CD14-positive monocyte (primary cell): Measurements from ENCODE around the gene JAKMIP2. TPM values are rescaled to one million over a fixed set of nuclear protein-coding genes. Genes with fewer than 3 reads are reported as not detected.

Source experiments
- DNase-seq, 3 donors: peaks; one replicate each; pipeline ENCODE4 v3.0.0-alpha.2; 2011 to 2022
- H2AFZ ChIP-seq: 2 replicates; pipeline ENCODE4 v1.6.0; 2012; ENCODE audit warnings: mild to moderate bottlenecking, low read depth, low read length, inconsistent platforms; ENCODE audit not compliant: insufficient read depth, poor library complexity, severe bottlenecking
- H3K27ac ChIP-seq, 2 donors: 1 replicate in 1 of 2; 2 replicates in 1 of 2; pipeline ENCODE4 v1.5.1; 2012 to 2013; ENCODE audit warnings: low read length in 2 of 2, control low read depth in 1 of 2, inconsistent platforms in 1 of 2, low read depth in 1 of 2, mild to moderate bottlenecking in 1 of 2
- H3K27me3 ChIP-seq, 2 donors: one replicate each; pipeline versions ENCODE4 v1.6.0 to v1.6.1; 2011 to 2013; ENCODE audit warnings: low read length in 2 of 2; ENCODE audit not compliant: control insufficient read depth in 2 of 2, insufficient read depth in 2 of 2
- H3K36me3 ChIP-seq, 2 donors: replicated peaks in 1 of 2; 1 replicate in 1 of 2; 2 replicates in 1 of 2; pipeline versions ENCODE4 v1.5.1 to v1.6.1; 2012 to 2013; ENCODE audit warnings: low read length in 2 of 2, control low read depth in 1 of 2, inconsistent platforms in 1 of 2, mild to moderate bottlenecking in 1 of 2; ENCODE audit not compliant: insufficient read depth in 2 of 2, control insufficient read depth in 1 of 2
- H3K4me1 ChIP-seq, 2 donors: 1 replicate in 1 of 2; 2 replicates in 1 of 2; pipeline versions ENCODE4 v1.5.1 to v1.6.1; 2012 to 2013; ENCODE audit warnings: low read length in 2 of 2, control low read depth in 1 of 2, inconsistent platforms in 1 of 2, mild to moderate bottlenecking in 1 of 2, moderate library complexity in 1 of 2; ENCODE audit not compliant: insufficient read depth in 2 of 2, control insufficient read depth in 1 of 2
- H3K4me2 ChIP-seq: replicated peaks from 2 replicates; pipeline ENCODE3; 2012; ENCODE audit warnings: low read length, moderate library complexity, mild to moderate bottlenecking; ENCODE audit not compliant: poor library complexity, severe bottlenecking; ENCODE audit errors: extremely low read depth
- H3K4me3 ChIP-seq, 3 experiments: fragments of 200-600 bp in 1 of 3; sonication (generic) in 1 of 3; replicated peaks in 1 of 3; 1 replicate in 2 of 3; 2 replicates in 1 of 3; pipeline ENCODE4 v1.5.1; 2011 to 2013; ENCODE audit warnings: low read length in 3 of 3, mild to moderate bottlenecking in 3 of 3, control low read depth in 2 of 3, low read depth in 2 of 3, inconsistent platforms in 1 of 3, moderate library complexity in 1 of 3
- H3K79me2 ChIP-seq: 2 replicates; pipeline ENCODE4 v1.6.0; 2012; ENCODE audit warnings: mild to moderate bottlenecking, control low read depth, inconsistent platforms, low read length, moderate library complexity; ENCODE audit not compliant: insufficient read depth
- H3K9ac ChIP-seq: 2 replicates; pipeline ENCODE4 v1.6.0; 2017; ENCODE audit warnings: low read length, mild to moderate bottlenecking; ENCODE audit not compliant: insufficient read depth, poor library complexity, severe bottlenecking
- H3K9me3 ChIP-seq, 2 donors: replicated peaks in 1 of 2; 1 replicate in 1 of 2; 2 replicates in 1 of 2; pipeline versions ENCODE4 v1.5.1 to v1.6.1; 2012 to 2013; ENCODE audit warnings: low read length in 2 of 2, control low read depth in 1 of 2; ENCODE audit not compliant: control insufficient read depth in 1 of 2, insufficient read depth in 1 of 2
- H4K20me1 ChIP-seq: 2 replicates; pipeline ENCODE4 v1.6.0; 2012; ENCODE audit warnings: mild to moderate bottlenecking, low read length, control low read depth, moderate library complexity; ENCODE audit not compliant: insufficient read depth
- H3K27ac Mint-ChIP-seq, 7 donors: one replicate each; pipeline ENCODE4 v1.8.0; 2020; ENCODE audit warnings: mild to moderate bottlenecking in 7 of 7, mixed read lengths in 7 of 7, moderate library complexity in 6 of 7, inconsistent platforms in 2 of 7
- H3K27me3 Mint-ChIP-seq, 3 donors: one replicate each; pipeline ENCODE4 v1.8.0; 2021 to 2022; ENCODE audit warnings: low read depth in 3 of 3, mild to moderate bottlenecking in 3 of 3, mixed read lengths in 3 of 3, moderate library complexity in 3 of 3, inconsistent platforms in 1 of 3
- H3K36me3 Mint-ChIP-seq, 2 donors: one replicate each; pipeline ENCODE4 v1.8.0; 2020; ENCODE audit warnings: mixed read lengths in 2 of 2, inconsistent platforms in 1 of 2, mild to moderate bottlenecking in 1 of 2
- H3K4me1 Mint-ChIP-seq: one replicate; pipeline ENCODE4 v1.8.0; 2020; ENCODE audit warnings: mild to moderate bottlenecking, mixed read lengths
- H3K4me3 Mint-ChIP-seq, 2 donors: one replicate each; pipeline ENCODE4 v1.8.0; 2020; ENCODE audit warnings: mild to moderate bottlenecking in 2 of 2, mixed read lengths in 2 of 2, moderate library complexity in 1 of 2
- H3K9me3 Mint-ChIP-seq, 7 donors: one replicate each; pipeline ENCODE4 v1.8.0; 2020 to 2022; ENCODE audit warnings: mixed read lengths in 7 of 7, mild to moderate bottlenecking in 6 of 7, moderate library complexity in 6 of 7, inconsistent platforms in 2 of 7
- WGBS: methylation state at CpG from one replicate; pipeline ENCODE4 v1.1.5; 2013; ENCODE audit warnings: missing lambda C conversion rate; ENCODE audit not compliant: insufficient coverage; 5-methylcytosine and 5-hydroxymethylcytosine counted together
- intact Hi-C, 2 donors: fragments of 100-400 bp; cut with micrococcal nuclease; formaldehyde crosslinking; loops; one replicate each; pipeline versions ENCODE4 v1.15.0 to v1.15.1; 2023
- polyA plus RNA-seq, 3 donors: library from polyadenylated mRNA; depleted of rRNA in 1 of 3; unstranded in 2 of 3; stranded (reverse) in 1 of 3; fragments of 300-500 nt in 2 of 3; fragments of >200 nt in 1 of 3; fragmentation: Illumina TruSeq in 2 of 3; gene quantifications; 1 replicate in 2 of 3; 2 replicates in 1 of 3; pipeline ENCODE4 v1.2.3, GENCODE V29; 2012 to 2021
- TF ChIP-seq, protein P1 (sequence below): fragments of 200-600 bp; IDR thresholded peaks from one replicate; pipeline ENCODE4 v1.8.0; 2022; ENCODE audit warnings: antibody characterized with exemption, mild to moderate bottlenecking

Gene JAKMIP2
- polyA plus RNA-seq, 3 donors = 0.02 TPM; not detected in 2

DNA sequence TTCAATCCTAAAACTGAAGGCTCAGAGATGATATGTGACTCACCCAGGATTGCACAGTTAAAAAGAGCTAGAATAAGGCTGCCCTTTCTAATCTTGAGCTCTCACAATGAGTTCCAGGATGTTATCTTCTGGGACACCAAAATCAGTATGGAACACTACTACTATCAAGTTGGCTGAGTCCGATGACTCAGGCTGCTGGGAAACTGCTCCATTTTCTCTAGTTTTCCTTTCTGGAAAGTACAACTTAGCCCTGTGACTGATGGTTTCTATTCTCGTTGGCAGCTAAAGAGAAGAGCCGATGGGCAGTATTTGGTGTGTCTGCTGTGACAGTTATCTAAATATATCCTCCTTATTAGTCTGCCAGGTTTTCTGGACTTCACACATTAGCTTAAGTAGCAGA lies 234.8 kb downstream of the JAKMIP2 start:
- no peaks in the 10 kb centered on the region for H3K4me1 Mint-ChIP-seq
- no peak overlapping the region for H2AFZ ChIP-seq

DNA sequence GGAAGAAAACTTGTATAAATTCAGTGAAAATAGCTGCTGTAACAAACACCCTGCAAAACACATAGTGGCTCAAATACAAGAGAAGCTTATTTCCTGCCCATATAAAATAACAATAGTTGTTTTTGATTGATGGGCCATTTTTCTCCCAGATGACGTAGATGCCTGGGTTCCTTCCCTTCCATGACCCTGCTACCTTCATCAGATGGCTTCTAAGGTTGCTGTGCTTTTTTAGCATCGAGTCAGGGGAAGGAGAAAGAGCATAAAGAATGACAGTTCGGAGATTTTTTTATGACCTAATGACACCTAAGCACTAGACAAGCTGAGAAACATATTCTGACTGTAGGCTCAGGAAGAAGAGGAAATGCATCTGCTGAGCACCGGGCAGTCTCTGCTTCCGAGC lies 238.0 kb downstream of the JAKMIP2 start:
- no peak for DNase-seq
- no CpG with 5 or more reads among the region's 5 CpGs for WGBS
- no peaks in the 10 kb centered on the region for H3K4me1 ChIP-seq
- H3K27ac ChIP-seq = no peak overlapping the region
- H3K4me3 Mint-ChIP-seq = no peak overlapping the region
- H3K27ac Mint-ChIP-seq = no peak overlapping the region
- H3K9ac ChIP-seq = no peak overlapping the region
- no peaks in the 10 kb centered on the region for H3K27me3 ChIP-seq
- H3K9me3 ChIP-seq = no peaks in the 10 kb centered on the region
- H3K27me3 Mint-ChIP-seq = peaks cover 0 to 2% (median 0%) of the 10 kb centered on the region in 3 donors
- TF ChIP-seq, protein P1, sequence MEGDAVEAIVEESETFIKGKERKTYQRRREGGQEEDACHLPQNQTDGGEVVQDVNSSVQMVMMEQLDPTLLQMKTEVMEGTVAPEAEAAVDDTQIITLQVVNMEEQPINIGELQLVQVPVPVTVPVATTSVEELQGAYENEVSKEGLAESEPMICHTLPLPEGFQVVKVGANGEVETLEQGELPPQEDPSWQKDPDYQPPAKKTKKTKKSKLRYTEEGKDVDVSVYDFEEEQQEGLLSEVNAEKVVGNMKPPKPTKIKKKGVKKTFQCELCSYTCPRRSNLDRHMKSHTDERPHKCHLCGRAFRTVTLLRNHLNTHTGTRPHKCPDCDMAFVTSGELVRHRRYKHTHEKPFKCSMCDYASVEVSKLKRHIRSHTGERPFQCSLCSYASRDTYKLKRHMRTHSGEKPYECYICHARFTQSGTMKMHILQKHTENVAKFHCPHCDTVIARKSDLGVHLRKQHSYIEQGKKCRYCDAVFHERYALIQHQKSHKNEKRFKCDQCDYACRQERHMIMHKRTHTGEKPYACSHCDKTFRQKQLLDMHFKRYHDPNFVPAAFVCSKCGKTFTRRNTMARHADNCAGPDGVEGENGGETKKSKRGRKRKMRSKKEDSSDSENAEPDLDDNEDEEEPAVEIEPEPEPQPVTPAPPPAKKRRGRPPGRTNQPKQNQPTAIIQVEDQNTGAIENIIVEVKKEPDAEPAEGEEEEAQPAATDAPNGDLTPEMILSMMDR = no peak
- no peaks in the 10 kb centered on the region for H4K20me1 ChIP-seq
- H3K36me3 ChIP-seq = no peaks in the 10 kb centered on the region
- intact Hi-C loops = no loop called here
- no peaks in the 10 kb centered on the region for H3K79me2 ChIP-seq
- no peaks in the 10 kb centered on the region for H3K4me1 Mint-ChIP-seq
- no peak overlapping the region for H2AFZ ChIP-seq
- H3K4me2 ChIP-seq = no peak overlapping the region
- no peaks in the 10 kb centered on the region for H3K36me3 Mint-ChIP-seq
- peaks cover 0 to 3% (median 0%) of the 10 kb centered on the region in 7 donors for H3K9me3 Mint-ChIP-seq
- H3K4me3 ChIP-seq = no peak overlapping the region

More for the DNA sequence above, 234.8 kb downstream of the JAKMIP2 start:
- no peaks in the 10 kb centered on the region for H3K9me3 ChIP-seq
- no peak overlapping the region for H3K27ac Mint-ChIP-seq
- no peaks in the 10 kb centered on the region for H3K36me3 Mint-ChIP-seq
- no peak overlapping the region for H3K4me2 ChIP-seq
- intact Hi-C loops = no loop called here
- H3K27me3 Mint-ChIP-seq = peaks cover 0 to 2% (median 1%) of the 10 kb centered on the region in 3 donors
- H3K9ac ChIP-seq = no peak overlapping the region
- no peak overlapping the region for H3K27ac ChIP-seq
- no peaks in the 10 kb centered on the region for H3K4me1 ChIP-seq
- H3K4me3 Mint-ChIP-seq = no peak overlapping the region
- peaks cover 0 to 10% (median 3%) of the 10 kb centered on the region in 7 donors for H3K9me3 Mint-ChIP-seq
- H4K20me1 ChIP-seq = no peaks in the 10 kb centered on the region
- H3K27me3 ChIP-seq = no peaks in the 10 kb centered on the region
- 100% methylated on average over 1 of the region's 3 CpGs for WGBS
- DNase-seq = no peak
- TF ChIP-seq, protein P1 = no peak
- H3K4me3 ChIP-seq = no peak overlapping the region
- H3K36me3 ChIP-seq = no peaks in the 10 kb centered on the region
- H3K79me2 ChIP-seq = no peaks in the 10 kb centered on the region
